Measurements from ENCODE around the gene COL15A1. TPM values are rescaled to one million over a fixed set of nuclear protein-coding genes. Genes with fewer than 3 reads are reported as not detected.

The COL15A1 gene
- total RNA-seq, 1 experiment from 2014 or later = not detected

GRCh38 chr9:98927724-98928123 is 16.0 kb upstream of the COL15A1 start:
- Histone ChIP-seq H3K23ac (ENCODE audit: insufficient read length, low read depth, low read length) (no peak overlapping the region), H2BK20ac (ENCODE audit: low read depth, low read length, poor library complexity, severe bottlenecking) (no peak overlapping the region), H2BK120ac (ENCODE audit: low read depth, low read length, poor library complexity, severe bottlenecking) (no peak overlapping the region), H4K5ac (ENCODE audit: insufficient read length, low read depth, low read length) (no peak overlapping the region), H3K23me2 (ENCODE audit: insufficient read length, low read depth, low read length, poor library complexity, severe bottlenecking) (no peaks in the 10 kb centered on the region), H2BK12ac (ENCODE audit: insufficient read length, low read depth, low read length) (no peak overlapping the region), H3K4me2 (ENCODE audit: insufficient read depth, insufficient read length, low read length) (no peak overlapping the region), H3K14ac (ENCODE audit: insufficient read depth, low read length) (no peak overlapping the region), H4K8ac (replicated peaks; ENCODE audit: insufficient read length, low read depth, low read length) (no peak overlapping the region), H2AK5ac (ENCODE audit: insufficient read length, low read length) (no peak overlapping the region), H3K27me3 (ENCODE audit: insufficient read depth, low read length) (no peaks in the 10 kb centered on the region), H3K79me2 (ENCODE audit: insufficient read depth, low read length) (no peaks in the 10 kb centered on the region), H2BK15ac (ENCODE audit: low read depth, low read length) (no peak overlapping the region), H3K18ac (ENCODE audit: insufficient read length, low read depth, low read length) (no peak overlapping the region), H3K9me3 (ENCODE audit: control insufficient read depth, low read depth, low read length) (no peaks in the 10 kb centered on the region), H3K4ac (ENCODE audit: low read depth, low read length) (no peak overlapping the region), H3K79me1 (ENCODE audit: insufficient read depth, low read depth, low read length, poor library complexity, severe bottlenecking) (no peaks in the 10 kb centered on the region), H3K56ac (ENCODE audit: insufficient read length, low read depth, low read length) (no peak overlapping the region), H4K91ac (ENCODE audit: insufficient read length, low read depth, low read length) (no peak overlapping the region), H3K9ac (ENCODE audit: extremely low read depth, insufficient read length, low read length) (no peak overlapping the region), H2BK5ac (ENCODE audit: insufficient read length, low read length) (no peak overlapping the region), H3T11ph (ENCODE audit: low read length) (no peak overlapping the region), H2AFZ (ENCODE audit: low read length) (no peak overlapping the region), H4K20me1 (ENCODE audit: control insufficient read depth, insufficient read depth, insufficient read length) (no peaks in the 10 kb centered on the region), H3K4me1 (ENCODE audit: insufficient read depth, low read length) (peaks cover 3% of the 10 kb centered on the region; the same call in 1 of the 2 replicates), H3K27ac (ENCODE audit: insufficient read length, low read depth, low read length) (no peak overlapping the region)
- no peak overlapping the region for H3K4me3 Mint-ChIP-seq
- no peak for DNase-seq
- H3K27me3 Mint-ChIP-seq (ENCODE audit: low read depth) = no peaks in the 10 kb centered on the region
- no peaks in the 10 kb centered on the region for H3K9me3 Mint-ChIP-seq
- H3K4me1 Mint-ChIP-seq = peaks cover 18 to 42% of the 10 kb centered on the region in 2 experiments
- no peak overlapping the region for H3K27ac Mint-ChIP-seq
- TF ChIP-seq, protein P1, sequence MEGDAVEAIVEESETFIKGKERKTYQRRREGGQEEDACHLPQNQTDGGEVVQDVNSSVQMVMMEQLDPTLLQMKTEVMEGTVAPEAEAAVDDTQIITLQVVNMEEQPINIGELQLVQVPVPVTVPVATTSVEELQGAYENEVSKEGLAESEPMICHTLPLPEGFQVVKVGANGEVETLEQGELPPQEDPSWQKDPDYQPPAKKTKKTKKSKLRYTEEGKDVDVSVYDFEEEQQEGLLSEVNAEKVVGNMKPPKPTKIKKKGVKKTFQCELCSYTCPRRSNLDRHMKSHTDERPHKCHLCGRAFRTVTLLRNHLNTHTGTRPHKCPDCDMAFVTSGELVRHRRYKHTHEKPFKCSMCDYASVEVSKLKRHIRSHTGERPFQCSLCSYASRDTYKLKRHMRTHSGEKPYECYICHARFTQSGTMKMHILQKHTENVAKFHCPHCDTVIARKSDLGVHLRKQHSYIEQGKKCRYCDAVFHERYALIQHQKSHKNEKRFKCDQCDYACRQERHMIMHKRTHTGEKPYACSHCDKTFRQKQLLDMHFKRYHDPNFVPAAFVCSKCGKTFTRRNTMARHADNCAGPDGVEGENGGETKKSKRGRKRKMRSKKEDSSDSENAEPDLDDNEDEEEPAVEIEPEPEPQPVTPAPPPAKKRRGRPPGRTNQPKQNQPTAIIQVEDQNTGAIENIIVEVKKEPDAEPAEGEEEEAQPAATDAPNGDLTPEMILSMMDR (conservative IDR thresholded peaks at IDR 0.05) = no peak
- no peaks in the 10 kb centered on the region for H3K36me3 Mint-ChIP-seq (ENCODE audit: insufficient read depth in 1 of 3, low read depth in 3 of 3)
- WGBS (ENCODE audit: extremely low coverage, insufficient read length, low lambda C conversion rate) = no CpG with 5 or more reads among the region's 6 CpGs
